GM18502 (cell line): Measurements from ENCODE around the gene PTMS.

ENCODE experiments used
- ATAC-seq: cut with Tn5 transposase; IDR thresholded peaks from one replicate; pipeline ENCODE4 v1.9.1; 2021; ENCODE audit warnings: mild to moderate bottlenecking; ENCODE audit not compliant: unreplicated experiment, poor library complexity

Gene PTMS

DNA sequence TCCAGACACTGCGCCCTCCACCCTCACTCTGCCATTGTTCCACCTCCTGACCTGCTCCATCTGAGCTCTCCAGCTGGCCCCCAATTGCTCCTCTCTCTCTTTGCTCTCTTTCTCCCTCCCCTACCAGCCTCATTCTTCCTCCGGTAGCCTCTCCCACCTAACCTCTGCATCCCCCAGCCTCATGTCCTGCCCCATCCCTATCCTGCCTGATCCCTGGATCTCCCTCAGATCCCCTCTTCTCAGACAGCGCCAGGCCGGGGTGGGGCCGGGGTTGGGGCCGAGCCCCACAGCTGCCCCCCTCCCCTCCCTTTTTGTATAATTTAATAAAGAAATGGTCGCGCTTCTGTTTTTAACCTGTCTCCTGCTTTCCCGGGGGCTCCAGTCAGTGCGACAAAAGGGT lies 4.4 kb downstream of the PTMS start:
- no peak for ATAC-seq

DNA sequence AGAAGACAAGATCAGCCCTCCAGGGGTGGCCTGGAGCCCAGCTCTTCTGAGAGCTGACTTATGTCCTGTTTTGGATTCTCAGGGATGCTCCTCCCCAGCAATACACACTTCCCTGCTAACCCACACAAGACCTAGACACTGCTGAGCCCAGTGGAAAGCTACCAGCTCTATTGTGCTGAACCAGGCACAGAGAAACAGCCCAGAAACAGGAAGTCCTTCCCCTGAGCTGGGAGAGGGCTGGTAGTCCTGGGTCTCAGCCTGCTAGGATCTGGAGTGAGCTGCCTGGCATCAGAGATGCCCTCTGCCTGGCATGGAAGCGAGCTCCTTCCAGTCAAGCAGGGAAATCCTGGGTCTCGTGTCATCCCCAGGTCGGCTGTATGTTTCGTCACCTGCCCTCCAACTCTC lies 4.9 kb downstream of the PTMS start:
- no peak for ATAC-seq

- no peak for ATAC-seq
Measured at GRCh38 chr12:6771509-6772330, 5.6 kb downstream of the PTMS start.

DNA sequence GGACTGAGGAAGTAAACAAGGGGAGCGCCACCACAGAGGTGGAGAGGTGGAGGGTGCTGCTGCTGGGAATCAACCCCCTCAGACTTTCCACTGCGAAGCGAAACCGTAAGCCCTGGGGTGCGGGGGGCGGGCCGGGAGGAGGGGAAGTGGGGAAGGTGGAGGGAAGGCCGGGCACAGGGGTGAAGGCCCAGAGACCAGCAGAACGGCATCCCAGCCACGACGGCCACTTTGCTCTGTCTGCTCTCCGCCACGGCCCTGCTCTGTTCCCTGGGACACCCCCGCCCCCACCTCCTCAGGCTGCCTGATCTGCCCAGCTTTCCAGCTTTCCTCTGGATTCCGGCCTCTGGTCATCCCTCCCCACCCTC lies 6.2 kb downstream of the PTMS start, which contains the start of gene LAG3:
Gene LAG3, plus strand, starts transcription at position 190 of the 365 bp plus-strand sequence. CDS start 333 bp downstream, outside the sequence.
- ATAC-seq = no peak

- ATAC-seq = no peak
Measured at GRCh38 chr12:6772726-6773589, 6.8 kb downstream of the PTMS start.

DNA sequence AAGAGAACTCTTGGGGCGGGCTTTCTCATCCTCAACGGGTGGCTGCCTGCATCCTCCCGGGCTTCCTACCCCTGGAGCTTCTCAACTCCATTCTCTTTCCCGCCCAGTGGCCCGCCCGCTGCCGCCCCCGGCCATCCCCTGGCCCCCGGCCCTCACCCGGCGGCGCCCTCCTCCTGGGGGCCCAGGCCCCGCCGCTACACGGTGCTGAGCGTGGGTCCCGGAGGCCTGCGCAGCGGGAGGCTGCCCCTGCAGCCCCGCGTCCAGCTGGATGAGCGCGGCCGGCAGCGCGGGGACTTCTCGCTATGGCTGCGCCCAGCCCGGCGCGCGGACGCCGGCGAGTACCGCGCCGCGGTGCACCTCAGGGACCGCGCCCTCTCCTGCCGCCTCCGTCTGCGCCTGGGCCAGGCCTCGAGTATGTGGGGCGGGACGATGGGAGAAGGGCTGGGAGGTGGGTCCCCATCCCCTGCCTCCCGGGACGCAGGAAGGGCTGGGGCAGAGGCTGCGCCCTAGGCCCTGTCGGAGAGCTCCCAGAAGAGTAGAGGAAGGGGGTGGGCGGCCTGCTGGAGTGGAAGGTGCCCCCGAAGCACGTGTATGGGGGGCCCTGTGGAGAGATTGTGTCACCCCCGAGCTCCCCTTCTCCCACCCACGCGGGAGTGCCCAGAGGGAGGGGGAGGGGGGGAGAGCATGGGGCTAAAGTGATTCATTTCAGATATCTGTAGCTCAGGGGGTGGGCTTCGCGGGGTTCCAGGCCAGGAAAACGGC lies 7.6 kb downstream of the PTMS start:
- no peak for ATAC-seq

GRCh38 chr12:6774499-6775062 lies 8.4 kb downstream of the PTMS start:
- ATAC-seq = no peak

GRCh38 chr12:6775185-6776174 lies 9.3 kb downstream of the PTMS start:
- no peak for ATAC-seq

- no peak for ATAC-seq
Measured at GRCh38 chr12:6777386-6777785, 11.2 kb downstream of the PTMS start.

DNA sequence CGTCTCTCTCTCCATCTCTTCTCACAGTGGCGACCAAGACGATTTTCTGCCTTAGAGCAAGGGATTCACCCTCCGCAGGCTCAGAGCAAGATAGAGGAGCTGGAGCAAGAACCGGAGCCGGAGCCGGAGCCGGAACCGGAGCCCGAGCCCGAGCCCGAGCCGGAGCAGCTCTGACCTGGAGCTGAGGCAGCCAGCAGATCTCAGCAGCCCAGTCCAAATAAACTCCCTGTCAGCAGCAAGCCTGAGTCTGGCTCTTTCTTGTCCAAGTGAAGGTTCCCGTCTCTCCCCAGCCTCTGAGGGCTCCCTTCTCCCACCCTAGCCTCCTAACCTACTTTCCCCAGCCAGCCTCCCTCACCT lies 12.0 kb downstream of the PTMS start:
- no peak for ATAC-seq

DNA sequence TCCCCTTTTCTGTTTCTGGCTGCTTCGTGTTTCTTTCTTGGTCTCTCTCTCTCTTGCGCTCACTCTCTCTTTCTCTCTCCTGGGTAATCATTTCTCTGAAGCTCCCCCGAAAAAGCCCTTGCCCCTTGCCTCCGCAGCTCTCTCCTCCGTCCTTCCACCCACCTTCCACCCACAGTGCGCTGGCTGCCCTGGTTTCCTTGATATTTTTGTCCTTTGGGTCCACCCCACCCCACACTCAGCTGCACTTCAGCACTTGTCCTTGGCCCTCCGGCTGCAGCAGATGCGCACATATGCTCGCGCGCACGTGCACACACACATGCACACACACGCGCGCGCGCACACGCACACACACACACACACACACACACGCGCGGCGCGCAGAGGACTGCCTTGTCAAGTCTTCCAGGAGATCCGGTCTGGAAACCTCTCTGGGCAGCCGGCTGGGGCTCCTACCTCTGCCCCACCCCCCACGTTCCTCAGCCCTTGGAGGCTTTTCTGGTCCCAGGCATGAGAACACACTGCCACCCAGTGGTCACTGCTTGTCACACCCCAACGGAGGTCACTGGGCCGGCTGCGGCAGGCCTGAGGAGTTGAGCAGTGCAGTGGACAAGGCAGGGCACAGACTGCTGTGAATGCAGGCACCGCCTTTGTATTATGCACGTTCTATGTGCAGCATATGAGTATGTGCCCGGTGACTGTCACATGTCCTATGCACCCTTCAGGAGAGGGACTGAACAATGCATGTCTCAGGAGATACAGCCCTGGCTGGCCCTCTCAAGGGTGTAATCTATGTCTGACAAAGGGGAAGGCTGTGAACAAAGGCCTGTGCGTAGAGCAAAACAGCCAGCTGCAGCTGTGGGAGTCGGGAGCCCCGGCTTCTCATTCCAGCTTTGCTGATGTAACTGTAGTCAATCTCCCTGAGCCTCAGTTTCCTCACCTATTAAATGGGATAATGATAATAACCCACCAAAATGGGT lies 12.7 kb downstream of the PTMS start:
- peak; percentile 90 for ATAC-seq

GRCh38 chr12:6779708-6780432 lies 13.7 kb downstream of the PTMS start:
- no peak for ATAC-seq

DNA sequence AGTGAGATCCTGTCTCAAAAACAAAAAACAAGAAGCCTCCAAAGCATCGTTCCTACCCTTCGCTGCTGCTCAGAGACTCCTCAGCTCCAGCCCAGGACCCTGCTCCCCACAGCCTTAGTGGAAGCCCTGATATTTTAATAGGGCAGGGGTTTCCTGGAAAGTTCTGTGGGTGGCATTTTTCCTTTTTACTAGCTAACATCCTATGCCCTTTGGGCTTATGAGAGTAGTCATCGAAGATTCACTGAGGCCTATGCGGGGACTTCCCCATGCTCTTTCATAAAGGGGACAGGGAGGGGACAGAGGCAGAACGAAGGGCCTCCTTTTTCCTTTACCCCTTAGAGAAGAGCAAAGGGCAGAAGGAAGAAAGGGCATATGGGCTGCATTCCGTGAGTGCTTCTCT lies 14.4 kb downstream of the PTMS start:
- no peak for ATAC-seq

- no peak for ATAC-seq
Measured at GRCh38 chr12:6782119-6782518, 16.0 kb downstream of the PTMS start.

DNA sequence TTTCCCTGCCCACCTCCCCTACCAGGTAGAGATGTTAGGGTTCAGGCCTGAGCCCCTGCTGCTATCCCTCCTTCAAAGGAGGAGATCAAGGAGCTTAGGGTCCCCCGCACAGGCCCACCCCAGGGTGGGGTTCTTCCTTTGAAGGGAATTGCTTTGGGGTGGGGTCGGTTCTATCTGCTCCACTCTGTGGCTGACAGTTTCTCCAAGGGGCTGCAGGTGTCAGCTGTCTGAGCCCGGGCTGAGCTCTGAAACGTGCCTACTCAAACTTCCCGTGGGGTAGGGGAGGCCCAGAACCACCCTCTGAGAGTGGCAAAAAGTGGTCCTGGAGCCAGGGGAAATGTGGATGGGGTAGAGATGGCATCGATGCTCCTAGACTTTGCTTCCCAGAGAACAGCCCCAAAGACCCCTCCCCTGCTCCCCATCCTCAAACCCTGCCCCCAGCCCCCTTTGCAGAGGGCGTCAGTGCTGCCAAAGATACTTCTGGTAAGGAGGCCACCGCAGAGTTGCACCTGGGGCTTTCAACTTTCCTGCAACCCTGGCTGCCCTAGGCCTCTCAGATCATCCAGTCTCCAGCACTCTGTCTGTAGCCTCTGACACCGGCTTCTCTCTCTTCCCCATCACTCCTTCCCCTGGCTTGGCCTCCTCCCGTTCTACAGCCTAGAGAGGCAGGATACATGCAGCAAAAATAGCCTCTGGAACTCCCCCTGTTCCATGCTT lies 16.8 kb downstream of the PTMS start:
- ATAC-seq = no peak

GRCh38 chr12:6783828-6784227 lies 17.7 kb downstream of the PTMS start:
- ATAC-seq = no peak

GRCh38 chr12:6784296-6784695 lies 18.1 kb downstream of the PTMS start:
- no peak for ATAC-seq
